Omental fat pad (tissue), 4 donors: ENCODE measurements around the gene SEC23IP. TPM values are rescaled to one million over a fixed set of nuclear protein-coding genes. Genes with fewer than 3 reads are reported as not detected.

Source experiments
- ATAC-seq: fragments of 150-250 bp; one replicate; pipeline ENCODE4 v1.9.1; 2016; ENCODE audit warnings: mild to moderate bottlenecking, moderate library complexity; ENCODE audit not compliant: low FRiP score
- DNase-seq: peaks from one replicate; pipeline ENCODE4 v3.0.0-alpha.2; 2019; ENCODE audit warnings: low spot score
- CTCF ChIP-seq, 3 donors: fragments of 450-650 bp; IDR thresholded peaks; one replicate each; pipeline ENCODE4 v1.5.1; 2016 to 2017; ENCODE audit warnings: antibody characterized with exemption in 3 of 3, mild to moderate bottlenecking in 3 of 3, moderate library complexity in 2 of 3
- total RNA-seq, 4 donors: library from RNA; depleted of rRNA; stranded (reverse); fragments of >200 nt; gene quantifications; one replicate each; pipeline ENCODE4 v1.1.0, GENCODE V29; 2016

The SEC23IP gene
- 10 to 100 TPM; 15.9 to 37.3 (median 19.7) TPM for total RNA-seq

GRCh38 chr10:119892188-119893065 is at the start of gene SEC23IP:
Gene SEC23IP (plus strand): TSS chr10:119892730. CDS start chr10:119892783, 53 bp downstream.
- no peak for TF ChIP-seq CTCF (IDR thresholded peaks at IDR 0.05)
- peak; percentile 89 for DNase-seq
- ATAC-seq, result peak; percentile 98

- DNase-seq (no peak), ATAC-seq (no peak)
- TF ChIP-seq CTCF (IDR thresholded peaks at IDR 0.05), result no peak
Observed at GRCh38 chr10:119845656-119846055, 46.9 kb upstream of the SEC23IP start.

GRCh38 chr10:119849031-119849789 is 43.3 kb upstream of the SEC23IP start:
- ATAC-seq (no peak), DNase-seq (no peak)
- no peak for TF ChIP-seq CTCF (IDR thresholded peaks at IDR 0.05)

DNA sequence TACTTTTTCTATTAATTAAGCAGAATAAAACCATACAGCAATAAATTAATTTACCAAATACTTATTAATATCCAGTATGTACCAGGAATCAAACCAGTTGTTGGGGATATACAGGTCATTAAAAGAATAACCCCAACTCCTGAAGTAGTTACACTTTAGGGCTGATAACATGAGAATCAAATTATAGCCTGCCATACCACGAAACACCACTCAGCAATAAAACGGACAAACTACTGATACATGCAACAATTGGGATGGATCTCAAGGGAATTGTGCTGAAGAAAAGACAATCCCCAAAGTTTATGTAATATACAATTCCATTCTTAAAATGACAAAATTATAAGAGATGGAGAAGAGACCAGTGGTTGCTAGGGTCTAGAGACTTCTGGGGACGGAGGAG is 42.6 kb upstream of the SEC23IP start:
- no peak for ATAC-seq
- TF ChIP-seq CTCF (IDR thresholded peaks at IDR 0.05), result no peak
- no peak for DNase-seq

DNA sequence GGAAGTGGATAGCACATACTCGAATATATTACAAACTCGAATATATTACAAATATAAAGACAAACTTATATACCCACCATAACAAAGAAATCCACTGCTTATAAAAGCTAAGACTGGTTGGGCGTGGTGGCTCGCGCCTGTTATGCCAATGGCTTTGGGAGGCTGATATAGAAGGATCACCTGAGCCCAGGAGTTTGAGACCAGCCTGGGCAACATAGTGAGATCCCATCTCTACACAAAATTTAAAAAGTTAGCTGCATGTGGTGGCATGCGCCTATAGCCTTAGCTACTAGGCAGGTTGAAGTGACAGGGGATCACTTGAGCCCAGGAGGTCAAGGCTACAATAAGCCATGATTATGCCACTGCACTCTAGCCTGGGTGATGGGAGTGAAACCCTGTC is 40.3 kb upstream of the SEC23IP start:
- TF ChIP-seq CTCF (IDR thresholded peaks at IDR 0.05), result no peak
- ATAC-seq, result no peak
- DNase-seq, result no peak

DNA sequence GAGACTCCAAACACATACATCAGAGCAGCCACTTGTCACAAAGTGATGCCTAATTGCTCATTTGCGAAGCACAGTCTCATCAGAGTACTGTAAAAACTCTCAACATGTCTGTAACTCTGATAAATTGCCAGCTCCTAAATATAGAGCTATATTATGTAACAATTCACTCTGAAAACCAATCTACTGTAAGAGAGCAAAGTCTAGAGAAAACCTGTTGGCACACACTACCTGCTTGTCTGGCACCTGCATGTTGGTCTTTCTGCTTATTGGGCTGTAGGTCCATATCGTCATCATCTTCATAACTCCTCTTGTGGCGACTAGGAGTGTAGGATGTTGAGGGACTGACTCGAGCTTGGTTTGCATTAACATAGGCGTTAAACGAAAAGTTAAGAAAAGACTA is 39.7 kb upstream of the SEC23IP start:
- no peak for ATAC-seq
- TF ChIP-seq CTCF (IDR thresholded peaks at IDR 0.05), result no peak

More for the DNA sequence above, 39.7 kb upstream of the SEC23IP start:
- DNase-seq, result no peak
